ENCODE results near the gene EP300.

GRCh38 chr22:41048791-41049717 is 43.3 kb upstream of the EP300 start:
- TF ChIP-seq CTCF (IDR thresholded peaks at IDR 0.05) (no peak), POLR2AphosphoS5 (IDR thresholded peaks at IDR 0.05) (no peak)

Data from prostate gland (tissue), 2 donors.